ENCODE data around the gene KCNAB1. TPM values are rescaled to one million over a fixed set of nuclear protein-coding genes. Genes with fewer than 3 reads are reported as not detected.

KCNAB1 gene
- total and polyA plus RNA-seq, 2 donors (not counting 1 experiment from before 2014, with no cell fraction given), result not detected

GRCh38 chr3:156443079-156443478 is 322.7 kb downstream of the KCNAB1 start:
- intact Hi-C loops (cut with micrococcal nuclease), result no loop called here
- H3K4me1 Mint-ChIP-seq, result peaks cover 9% of the 10 kb centered on the region

More at GRCh38 chr3:156443079-156443478, 322.7 kb downstream of the KCNAB1 start:
- no peaks in the 10 kb centered on the region for H3K79me2 ChIP-seq (ENCODE audit: control insufficient read depth, insufficient read depth, low read length)
- ChIA-PET CTCF (interaction anchor here (2.2 kb wide), 1 partner anchor 67 kb away, joined by 6 read pairs; no protein-coding TSS in a partner anchor), POLR2A (no interaction called here)
- H3K9me3 ChIP-seq (ENCODE audit: control extremely low read depth in 1 of 3, control insufficient read depth in 2 of 3, insufficient read depth in 1 of 3, low read length in 2 of 3), result no peaks in the 10 kb centered on the region
- no peaks in the 10 kb centered on the region for H3K36me3 ChIP-seq (replicated peaks in 1 of 2; ENCODE audit: control extremely low read depth in 1 of 2, control insufficient read depth in 1 of 2, extremely low read depth in 1 of 2, insufficient read depth in 2 of 2, low read length in 1 of 2)
- H3K9ac ChIP-seq (ENCODE audit: low read length), result no peak overlapping the region
- ATAC-seq (ENCODE audit: low read depth), result no peak
- H3K27me3 ChIP-seq (replicated peaks in 1 of 4; ENCODE audit: control extremely low read depth in 1 of 4, control insufficient read depth in 3 of 4, insufficient read depth in 4 of 4, low read length in 3 of 4), result peaks cover 0 to 3% (median 0%) of the 10 kb centered on the region in 4 experiments
- H4K20me1 ChIP-seq (ENCODE audit: control insufficient read depth, insufficient read depth, low read length, poor library complexity, severe bottlenecking), result no peaks in the 10 kb centered on the region
- Mint-ChIP-seq H3K9me3 (ENCODE audit: insufficient read depth) (no peaks in the 10 kb centered on the region), H3K27me3 (peaks cover 27% of the 10 kb centered on the region), H3K4me3 (no peak overlapping the region), H3K27ac (no peak overlapping the region)
- TF ChIP-seq CTCF (IDR thresholded peaks at IDR 0.05) (no peak), EZH2 (IDR thresholded peaks at IDR 0.05; ENCODE audit: borderline replicate concordance, insufficient read depth, low read depth, low read length, poor library complexity, severe bottlenecking) (no peak)
- H3K27ac ChIP-seq (ENCODE audit: low read length in 2 of 2), result no peak overlapping the region
- peaks cover 4% of the 10 kb centered on the region in 2 donors for H3K4me1 ChIP-seq (ENCODE audit: control insufficient read depth in 2 of 2, insufficient read depth in 2 of 2, low read length in 2 of 2)
- no peak overlapping the region for H3K4me3 ChIP-seq (ENCODE audit: control extremely low read depth in 1 of 5, extremely low read depth in 1 of 5, insufficient read depth in 1 of 5, low read depth in 2 of 5, low read length in 4 of 5)
- WGBS (ENCODE audit: insufficient coverage), result 83% methylated on average over 1 of the region's 5 CpGs
- no peak overlapping the region for H2AFZ ChIP-seq (ENCODE audit: insufficient read depth, low read depth, low read length, poor library complexity, severe bottlenecking)
- no peak overlapping the region for H3K4me2 ChIP-seq (replicated peaks; ENCODE audit: low read depth, low read length, poor library complexity, severe bottlenecking)
- no peak for DNase-seq

Data from B cell (primary cell).